Caco-2 (cell line): ENCODE data around the gene FAM174B. TPM values are rescaled to one million over a fixed set of nuclear protein-coding genes. Genes with fewer than 3 reads are reported as not detected.

Experiments used
- BruUV-seq: library from RNA; stranded (reverse); fragments of 400-500 nt; replicated peaks from 2 replicates; lab custom pipeline; 2021; lab: Mats Ljungman, UMichigan
- CTCF ChIA-PET: fragments of 300-600 bp; sonication (Branson Sonifier 250); formaldehyde crosslinking; loops from one replicate; lab custom pipeline; 2022; ENCODE audit warnings: antibody characterized with exemption; lab: Charles Lee
- POLR2A ChIA-PET: fragments of 300-600 bp; sonication (Branson Sonifier 250); formaldehyde crosslinking; loops from one replicate; lab custom pipeline; 2022; ENCODE audit warnings: antibody characterized with exemption; lab: Charles Lee
- DNase-seq, 2 experiments: peaks; one replicate each; pipeline versions ENCODE4 v3.0.0 to v3.0.0-alpha.2; 2020 to 2022
- H3K27me3 ChIP-seq: replicated peaks from 2 replicates; pipeline ENCODE4 v1.6.0; 2011; ENCODE audit warnings: low read length; ENCODE audit not compliant: control insufficient read depth, insufficient read depth
- H3K36me3 ChIP-seq: 2 replicates; pipeline ENCODE4 v1.5.1; 2011; ENCODE audit warnings: low read length; ENCODE audit not compliant: control insufficient read depth, insufficient read depth
- H3K4me1 ChIP-seq: fragments of 250-450 bp; sonication (Bioruptor Pico); 2 replicates; pipeline ENCODE4 v1.5.1; 2020; ENCODE audit warnings: mild to moderate bottlenecking
- H3K4me3 ChIP-seq: 2 replicates; pipeline ENCODE4 v1.5.1; 2011; ENCODE audit warnings: low read depth, mild to moderate bottlenecking, control low read depth, low read length
- H3K9me3 ChIP-seq: fragments of 250-450 bp; sonication (Bioruptor Pico); 2 replicates; pipeline ENCODE4 v1.5.1; 2020; ENCODE audit warnings: mild to moderate bottlenecking, moderate library complexity
- H3K27ac Mint-ChIP-seq: one replicate; pipeline ENCODE4 v1.8.0; 2022; ENCODE audit warnings: mixed read lengths; ENCODE audit not compliant: unreplicated experiment
- H3K27me3 Mint-ChIP-seq: one replicate; pipeline ENCODE4 v1.8.0; 2022; ENCODE audit warnings: mixed read lengths; ENCODE audit not compliant: insufficient read depth, unreplicated experiment
- H3K36me3 Mint-ChIP-seq: one replicate; pipeline ENCODE4 v1.8.0; 2022; ENCODE audit warnings: mild to moderate bottlenecking, mixed read lengths; ENCODE audit not compliant: insufficient read depth, unreplicated experiment
- H3K4me1 Mint-ChIP-seq: one replicate; pipeline ENCODE4 v1.8.0; 2022; ENCODE audit warnings: low read depth, mixed read lengths; ENCODE audit not compliant: unreplicated experiment
- H3K4me3 Mint-ChIP-seq: one replicate; pipeline ENCODE4 v1.8.0; 2022; ENCODE audit warnings: mild to moderate bottlenecking, moderate library complexity, mixed read lengths; ENCODE audit not compliant: unreplicated experiment
- H3K9me3 Mint-ChIP-seq: one replicate; pipeline ENCODE4 v1.8.0; 2022; ENCODE audit warnings: mixed read lengths; ENCODE audit not compliant: unreplicated experiment
- intact Hi-C: fragments of 100-400 bp; cut with micrococcal nuclease; formaldehyde crosslinking; loops from one replicate; pipeline ENCODE4 v1.10.0; 2022; ENCODE audit not compliant: unreplicated experiment
- total RNA-seq: library from RNA; stranded (reverse); gene quantifications from 2 replicates; pipeline ENCODE4 v1.2.3, GENCODE V29; 2022
- TF ChIP-seq, protein P1 (sequence below), 2 experiments: fragments of 200-600 bp in 1 of 2; IDR thresholded peaks; 1 replicate in 1 of 2; 2 replicates in 1 of 2; pipeline versions ENCODE4 v1.5.1 to v1.8.0; 2011 to 2022; ENCODE audit warnings: antibody characterized with exemption in 1 of 2, control low read depth in 1 of 2, inconsistent platforms in 1 of 2, low read depth in 1 of 2, low read length in 1 of 2, mild to moderate bottlenecking in 1 of 2, moderate library complexity in 1 of 2; ENCODE audit not compliant: insufficient read depth in 1 of 2, severe bottlenecking in 1 of 2, unreplicated experiment in 1 of 2

Gene FAM174B
- total RNA-seq, 1 experiment from 2014 or later: 79.4 TPM

DNA sequence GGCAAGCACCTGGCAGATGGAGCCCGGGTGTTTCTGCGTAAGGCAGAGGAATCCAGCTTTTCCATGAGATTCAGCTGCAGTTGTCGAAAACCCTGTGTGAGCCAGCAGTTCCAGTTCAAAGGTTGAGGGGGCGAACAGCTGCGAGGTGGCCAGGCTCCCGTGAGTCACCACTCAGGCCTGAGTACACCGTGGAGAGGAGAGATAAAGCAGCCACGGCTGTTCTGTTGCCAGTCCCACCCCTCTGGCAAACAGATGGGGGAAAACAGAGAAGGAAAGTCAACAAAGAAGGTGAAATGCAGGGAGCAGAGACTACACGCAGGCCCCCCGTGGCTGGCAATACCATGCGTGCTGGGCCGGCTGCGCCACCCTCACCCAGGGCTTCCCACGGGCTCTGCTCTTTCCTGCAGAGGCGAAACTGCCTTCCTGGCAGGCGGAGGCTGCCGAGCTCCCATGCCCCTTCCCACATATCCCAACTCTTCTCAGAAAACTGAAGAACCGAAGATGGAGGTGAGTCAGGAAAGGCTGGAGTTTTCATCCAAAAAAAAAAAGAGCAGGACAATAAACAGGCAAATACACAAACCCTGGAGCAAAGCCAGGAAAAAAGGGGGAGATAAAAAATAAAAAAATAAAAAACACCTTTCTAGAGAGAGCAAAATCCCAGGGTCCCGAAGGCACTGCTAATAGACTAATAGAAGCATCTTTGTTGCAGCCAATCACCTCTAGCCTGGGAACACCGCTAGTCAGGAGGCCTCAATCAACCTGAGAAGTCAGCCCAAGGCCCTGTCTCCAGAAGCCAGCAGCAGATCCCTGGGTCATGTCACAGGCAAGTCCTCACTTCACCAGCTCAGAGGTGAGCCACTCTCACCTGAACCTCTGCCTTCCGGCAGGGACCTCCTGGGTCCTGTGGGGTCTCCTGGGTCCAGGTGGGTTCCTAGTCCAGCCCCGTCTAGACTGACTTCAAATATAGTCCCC lies 37.7 kb downstream of the FAM174B start:
- intact Hi-C loops: loop anchor here (2.0 to 5.0 kb wide), 5 partner anchors 21 to 96 kb away; partner anchors contain the start of gene FAM174B
- POLR2A ChIA-PET: interaction anchor here (1.0 kb wide), 1 partner anchor 55 kb away, joined by 3 read pairs; no protein-coding TSS in a partner anchor
- peak overlapping the region; percentile 86 for H3K27ac Mint-ChIP-seq

DNA sequence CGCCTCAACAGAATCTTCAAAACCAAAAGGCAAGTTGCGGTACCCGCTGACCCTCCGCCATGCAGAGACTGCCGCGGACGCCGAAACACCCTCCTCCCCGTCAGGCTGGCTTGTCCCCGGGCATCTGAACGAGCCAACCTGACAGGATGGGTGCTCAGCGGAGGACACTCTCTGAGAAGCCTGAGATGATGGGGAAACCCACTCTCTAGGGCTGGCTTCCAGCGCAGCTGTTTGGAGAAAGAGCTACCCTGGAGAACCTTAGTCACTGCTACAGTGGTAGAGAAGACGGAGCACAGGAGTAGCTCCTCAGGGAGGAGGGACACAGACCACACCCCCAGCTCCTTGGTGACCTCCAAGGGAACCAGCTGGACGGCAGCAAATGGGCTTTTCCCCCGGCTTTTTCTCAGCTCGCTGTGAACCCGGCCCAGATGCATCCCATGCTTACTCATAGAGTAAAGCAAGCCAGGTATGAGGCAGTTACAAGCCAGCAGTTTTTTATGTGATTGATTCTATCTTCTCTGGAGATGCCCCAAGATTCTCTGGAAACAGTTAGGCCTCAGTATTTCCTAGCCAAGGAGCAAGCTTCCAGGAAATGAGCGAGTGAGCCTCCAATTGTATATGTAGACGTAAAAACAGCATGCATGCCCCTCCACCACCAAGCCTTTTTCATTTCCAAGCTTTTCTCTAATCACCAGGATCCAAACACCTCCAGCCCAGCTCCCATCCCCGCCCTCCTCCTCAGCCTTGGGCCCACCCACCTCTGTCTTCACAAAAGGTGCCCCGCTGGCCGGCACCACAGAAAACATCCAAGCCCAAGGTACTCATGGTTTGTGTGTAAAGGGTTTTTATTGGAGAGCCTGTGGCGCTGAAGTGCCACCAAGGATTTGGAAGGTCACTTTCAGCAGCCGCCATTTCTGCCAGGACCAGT lies 38.7 kb downstream of the FAM174B start:
- TF ChIP-seq, protein P1, sequence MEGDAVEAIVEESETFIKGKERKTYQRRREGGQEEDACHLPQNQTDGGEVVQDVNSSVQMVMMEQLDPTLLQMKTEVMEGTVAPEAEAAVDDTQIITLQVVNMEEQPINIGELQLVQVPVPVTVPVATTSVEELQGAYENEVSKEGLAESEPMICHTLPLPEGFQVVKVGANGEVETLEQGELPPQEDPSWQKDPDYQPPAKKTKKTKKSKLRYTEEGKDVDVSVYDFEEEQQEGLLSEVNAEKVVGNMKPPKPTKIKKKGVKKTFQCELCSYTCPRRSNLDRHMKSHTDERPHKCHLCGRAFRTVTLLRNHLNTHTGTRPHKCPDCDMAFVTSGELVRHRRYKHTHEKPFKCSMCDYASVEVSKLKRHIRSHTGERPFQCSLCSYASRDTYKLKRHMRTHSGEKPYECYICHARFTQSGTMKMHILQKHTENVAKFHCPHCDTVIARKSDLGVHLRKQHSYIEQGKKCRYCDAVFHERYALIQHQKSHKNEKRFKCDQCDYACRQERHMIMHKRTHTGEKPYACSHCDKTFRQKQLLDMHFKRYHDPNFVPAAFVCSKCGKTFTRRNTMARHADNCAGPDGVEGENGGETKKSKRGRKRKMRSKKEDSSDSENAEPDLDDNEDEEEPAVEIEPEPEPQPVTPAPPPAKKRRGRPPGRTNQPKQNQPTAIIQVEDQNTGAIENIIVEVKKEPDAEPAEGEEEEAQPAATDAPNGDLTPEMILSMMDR (IDR thresholded peaks at IDR 0.05; ENCODE audit: insufficient read depth in 1 of 2, low read depth in 1 of 2, low read length in 1 of 2, severe bottlenecking in 1 of 2, unreplicated experiment in 1 of 2): no peak
- DNase-seq: peak in 1 of 2 experiments; percentile 19
- POLR2A ChIA-PET: interaction anchor here (1.0 kb wide), 1 partner anchor 56 kb away, joined by 3 read pairs; no protein-coding TSS in a partner anchor
- no peaks in the 10 kb centered on the region for H3K9me3 Mint-ChIP-seq
- BruUV-seq: no TSS peak
- Histone ChIP-seq H3K27me3 (no peaks in the 10 kb centered on the region), H3K4me3 (peak overlapping the region; percentile 9; the same call in 1 of the 2 replicates), H3K9me3 (no peaks in the 10 kb centered on the region), H3K4me1 (peaks cover 37% of the 10 kb centered on the region), H3K36me3 (no peaks in the 10 kb centered on the region; the same call in 1 of the 2 replicates)
- H3K27ac Mint-ChIP-seq: peak overlapping the region; percentile 86
- H3K4me1 Mint-ChIP-seq: peaks cover 30% of the 10 kb centered on the region
- peak overlapping the region; percentile 72 for H3K4me3 Mint-ChIP-seq
- H3K36me3 Mint-ChIP-seq: peaks cover 67% of the 10 kb centered on the region
- intact Hi-C loops: loop anchor here (2.0 to 5.0 kb wide), 5 partner anchors 22 to 95 kb away; partner anchors contain the start of gene FAM174B
- CTCF ChIA-PET: interaction anchor here (0.7 to 1.8 kb wide), 3 partner anchors 95 to 180 kb away, joined by 3 to 9 read pairs (median 3); no protein-coding TSS in a partner anchor
- H3K27me3 Mint-ChIP-seq: no peaks in the 10 kb centered on the region

More for the DNA sequence above, 37.7 kb downstream of the FAM174B start:
- Histone ChIP-seq H3K36me3 (no peaks in the 10 kb centered on the region; the same call in 1 of the 2 replicates), H3K9me3 (no peaks in the 10 kb centered on the region), H3K27me3 (no peaks in the 10 kb centered on the region), H3K4me1 (peaks cover 37% of the 10 kb centered on the region), H3K4me3 (peak overlapping the region; percentile 9; the same call in 1 of the 2 replicates)
- Mint-ChIP-seq H3K9me3 (no peaks in the 10 kb centered on the region), H3K36me3 (peaks cover 71% of the 10 kb centered on the region), H3K27me3 (no peaks in the 10 kb centered on the region), H3K4me3 (peak overlapping the region; percentile 72), H3K4me1 (peaks cover 30% of the 10 kb centered on the region)
- CTCF ChIA-PET: interaction anchor here (0.7 to 1.8 kb wide), 3 partner anchors 96 to 179 kb away, joined by 3 to 9 read pairs (median 3); no protein-coding TSS in a partner anchor
- TF ChIP-seq, protein P1 (IDR thresholded peaks at IDR 0.05; ENCODE audit: insufficient read depth in 1 of 2, low read depth in 1 of 2, low read length in 1 of 2, severe bottlenecking in 1 of 2, unreplicated experiment in 1 of 2): no peak
- BruUV-seq: TSS peak; percentile 71
- peak; percentile 88 to 94 for DNase-seq
